HG03571 (cell line): ENCODE results near the gene TRIM59.
"Not testable (repeated sequence)": the region's sequence is repeated elsewhere in the genome, so short reads cannot be mapped to it uniquely, and the experiment has no call there.

Source experiments
- ATAC-seq: cut with Tn5 transposase; IDR thresholded peaks from one replicate; pipeline ENCODE4 v1.9.1; 2021; ENCODE audit not compliant: unreplicated experiment

The TRIM59 gene

GRCh38 chr3:160458151-160458550 is 8.6 kb upstream of the TRIM59 start:
- ATAC-seq = no peak

GRCh38 chr3:160455846-160456245 is 6.3 kb upstream of the TRIM59 start:
- no peak for ATAC-seq

- ATAC-seq = no peak
These were observed 5.4 kb upstream of the TRIM59 start for GRCh38 chr3:160454995-160455394.

DNA sequence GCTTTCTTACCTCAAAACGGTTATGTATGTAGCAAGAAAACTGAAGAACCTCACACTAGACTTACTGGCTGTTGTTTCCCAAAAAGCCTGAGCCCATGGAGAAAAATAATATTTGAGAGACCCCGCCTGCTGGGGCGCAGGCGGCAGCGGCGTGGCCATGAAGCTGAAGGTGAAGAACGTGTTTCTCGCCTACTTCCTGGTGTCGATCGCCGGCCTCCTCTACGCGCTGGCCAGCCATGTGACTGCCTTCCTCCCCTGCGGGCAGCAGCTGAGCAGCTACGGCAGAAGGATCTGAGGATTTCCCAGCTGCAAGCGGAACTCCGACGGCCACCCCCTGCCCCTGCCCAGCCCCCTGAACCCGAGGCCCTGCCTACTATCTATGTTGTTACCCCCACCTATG is 2.7 kb upstream of the TRIM59 start:
- not testable (repeated sequence) for ATAC-seq

DNA sequence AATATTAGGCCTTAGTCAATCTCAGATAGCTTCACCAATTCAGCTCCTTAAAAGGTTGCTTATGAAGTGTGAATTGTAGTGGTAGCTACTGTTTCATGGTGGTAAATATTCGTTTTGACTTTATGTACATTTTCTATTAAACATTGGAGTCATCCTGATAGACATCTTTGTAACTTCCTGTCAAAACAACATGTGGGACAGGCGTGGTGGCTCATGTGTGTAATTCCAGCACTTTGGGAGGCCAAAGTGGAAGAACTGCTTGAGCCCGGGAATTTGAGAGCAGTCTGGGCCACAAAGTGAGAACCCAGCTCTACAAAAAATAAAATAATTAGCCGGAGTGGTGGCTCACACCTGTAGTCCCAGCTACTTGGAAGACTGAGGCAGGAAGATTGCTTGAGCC is 2.0 kb upstream of the TRIM59 start:
- no peak for ATAC-seq

DNA sequence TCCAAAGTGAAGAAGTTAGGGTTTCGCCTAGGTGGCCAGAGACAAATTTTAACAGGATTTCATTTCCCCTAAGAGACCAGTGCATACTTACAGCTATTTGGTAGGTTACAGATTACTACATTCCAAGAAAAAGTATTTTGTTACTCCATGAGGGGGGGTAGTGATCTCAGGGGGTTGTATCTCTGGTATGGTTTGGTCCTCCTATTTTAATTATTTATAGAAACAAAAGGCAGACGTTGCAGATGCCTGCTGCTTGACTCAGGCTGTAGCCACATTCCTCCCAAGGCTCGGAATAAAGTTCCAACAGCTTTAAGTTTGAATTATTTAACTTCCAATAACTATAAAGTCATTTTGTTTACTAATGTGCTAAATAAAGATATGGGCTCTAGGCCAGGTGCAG is 1.3 kb upstream of the TRIM59 start:
- no peak for ATAC-seq

GRCh38 chr3:160448845-160449635 is 546 bp downstream of the TRIM59 start:
- peak; percentile 29 for ATAC-seq

DNA sequence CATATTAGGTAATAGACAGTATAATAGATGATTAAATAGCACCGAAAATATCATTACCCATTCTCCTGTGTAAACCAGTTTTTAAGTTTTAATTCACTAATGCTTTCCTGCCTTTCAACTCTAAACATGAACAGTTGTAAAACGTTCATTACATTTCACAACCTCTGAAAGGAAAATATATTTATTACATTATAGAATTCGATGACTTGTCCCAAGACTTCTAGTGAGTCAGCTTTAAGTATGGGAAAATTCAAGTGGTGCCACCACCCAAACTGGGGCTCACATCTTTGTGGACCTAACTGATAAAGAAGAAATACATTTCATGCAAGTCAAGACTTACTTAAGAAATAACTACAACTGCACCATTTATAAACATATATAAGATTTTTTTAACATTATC is 2.0 kb downstream of the TRIM59 start:
- no peak for ATAC-seq

GRCh38 chr3:160446522-160447056 is 3.0 kb downstream of the TRIM59 start:
- ATAC-seq = no peak

DNA sequence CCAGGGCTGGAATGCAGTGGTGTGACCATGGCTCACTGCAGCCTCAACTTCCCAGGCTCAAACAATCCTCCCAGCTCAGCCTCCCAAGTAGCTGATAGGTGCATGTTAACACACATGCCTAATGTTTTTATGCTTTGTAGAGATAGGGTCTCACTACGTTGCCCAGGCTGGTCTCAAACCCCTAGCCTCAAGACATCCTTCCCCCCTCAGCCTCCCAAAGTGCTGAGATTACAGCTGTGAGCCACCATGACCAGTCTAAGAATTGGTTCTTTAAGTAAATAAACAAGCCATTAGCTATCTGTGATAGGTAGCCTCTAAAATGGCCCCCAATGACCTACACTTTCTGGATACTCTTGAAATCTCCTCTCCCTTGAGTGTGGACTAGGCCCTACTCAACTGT is 3.7 kb downstream of the TRIM59 start:
- ATAC-seq = no peak

GRCh38 chr3:160444411-160444810 is 5.2 kb downstream of the TRIM59 start:
- no peak for ATAC-seq

GRCh38 chr3:160440687-160441086 is 8.9 kb downstream of the TRIM59 start:
- ATAC-seq = no peak

- ATAC-seq = no peak
These were observed 12.5 kb downstream of the TRIM59 start for GRCh38 chr3:160437083-160437455.

DNA sequence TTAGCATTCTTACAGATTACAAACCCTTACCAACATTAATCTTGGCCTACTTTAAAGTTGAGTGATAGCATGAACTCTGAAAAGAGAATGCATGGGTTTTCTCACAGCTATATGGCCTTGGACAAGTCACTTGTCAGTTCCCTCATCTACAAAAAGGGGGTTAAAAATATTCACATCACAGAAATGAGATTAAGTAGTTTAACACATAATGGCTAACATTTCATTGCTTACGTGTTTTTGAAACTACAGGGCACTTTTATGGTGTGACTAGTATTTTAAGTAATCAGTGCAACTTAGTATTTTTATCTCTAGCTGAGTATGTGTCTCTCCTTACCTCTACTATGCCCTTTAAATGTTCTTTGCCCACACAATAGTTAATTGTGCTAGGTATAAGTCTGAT is 13.8 kb downstream of the TRIM59 start:
- ATAC-seq = no peak

GRCh38 chr3:160435095-160435494 is 14.5 kb downstream of the TRIM59 start:
- ATAC-seq = no peak

DNA sequence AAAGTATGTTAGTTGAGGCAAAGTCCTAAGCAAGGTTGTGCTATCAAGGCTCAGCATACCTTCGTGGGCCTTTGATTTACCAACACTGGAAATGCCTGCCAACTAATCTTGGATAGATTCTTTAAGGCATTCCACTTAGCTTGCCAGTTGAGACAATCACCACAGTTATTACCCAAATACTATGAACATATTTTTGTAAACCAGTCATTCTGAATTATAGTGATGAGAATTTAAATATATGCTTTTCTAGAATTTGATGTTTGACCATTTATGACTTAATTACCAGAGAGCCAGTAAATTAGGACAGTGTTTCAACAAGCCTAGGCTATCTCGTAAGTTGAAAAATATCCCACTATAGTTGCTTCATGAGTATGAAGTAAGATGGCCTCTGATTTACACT is 15.5 kb downstream of the TRIM59 start:
- no peak for ATAC-seq

- ATAC-seq = no peak
These were observed 21.7 kb downstream of the TRIM59 start for GRCh38 chr3:160427832-160428424.

DNA sequence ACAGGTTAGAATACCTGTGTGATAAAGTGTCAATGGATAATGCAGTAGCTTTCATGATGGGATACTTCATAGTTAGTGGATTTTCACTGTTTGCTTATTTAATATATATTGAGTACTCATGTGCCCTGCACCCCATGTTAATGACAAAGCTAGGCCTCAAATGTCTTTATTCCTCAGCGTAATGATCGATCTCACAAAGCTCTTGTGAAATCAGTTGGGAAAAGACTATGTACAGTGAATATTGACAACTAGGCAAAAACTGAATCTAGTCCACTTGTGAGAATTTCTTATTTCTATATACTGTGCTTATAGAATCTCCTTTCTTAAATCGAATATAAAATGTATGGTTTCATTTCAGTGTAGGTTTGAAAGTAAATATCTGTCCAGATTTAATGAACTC is 32.3 kb downstream of the TRIM59 start:
- ATAC-seq = no peak

- peak; percentile 69 for ATAC-seq
These were observed 35.9 kb downstream of the TRIM59 start for GRCh38 chr3:160413613-160414248.

DNA sequence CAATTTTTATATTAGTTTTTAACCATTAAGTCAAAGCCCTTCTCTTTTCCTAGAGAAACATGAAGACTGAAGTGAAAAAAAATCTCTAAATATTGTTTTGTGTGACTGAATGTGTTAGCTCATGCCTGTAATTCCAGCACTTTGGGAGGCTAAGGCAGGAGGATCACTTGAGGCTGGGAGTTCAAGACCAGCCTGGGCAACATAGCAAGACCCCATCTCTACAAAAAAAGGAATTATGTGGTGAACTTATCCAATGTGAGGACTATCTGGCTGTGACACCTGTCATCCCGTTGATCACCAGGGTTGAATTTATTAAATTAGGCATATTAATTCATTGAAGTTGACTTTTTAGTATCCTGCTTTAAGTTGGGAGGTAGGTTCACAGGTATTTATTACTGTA is 37.1 kb downstream of the TRIM59 start:
- ATAC-seq = no peak

GRCh38 chr3:160409812-160410610 is 39.6 kb downstream of the TRIM59 start:
- no peak for ATAC-seq
